ENCODE data around the gene MRPL58. TPM values are rescaled to one million over a fixed set of nuclear protein-coding genes. Genes with fewer than 3 reads are reported as not detected.

Gene MRPL58
- total RNA-seq, 1 experiment from 2014 or later: 55.2 TPM

DNA sequence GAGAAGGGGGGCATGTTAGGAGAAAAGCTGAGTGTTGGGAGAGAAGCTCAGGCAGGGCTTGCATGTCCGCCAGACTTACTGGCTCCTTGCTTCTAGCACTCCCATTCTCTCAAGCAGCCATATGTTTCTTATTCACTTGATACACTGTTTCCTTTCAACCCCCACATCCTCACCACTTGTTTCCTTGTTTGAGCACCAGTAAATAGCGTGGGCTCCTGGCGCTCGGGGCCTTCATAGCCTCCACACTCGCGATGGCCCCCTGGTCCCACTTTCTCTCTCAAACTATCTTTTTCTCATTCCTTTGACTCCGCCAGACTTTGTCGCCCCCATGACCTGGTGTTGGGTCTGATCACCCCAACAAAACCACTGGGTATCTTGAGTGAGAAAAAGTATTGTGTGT is 17.7 kb downstream of the MRPL58 start:
- ChIA-PET POLR2A (no interaction called here), CTCF (interaction anchor here (0.6 to 1.2 kb wide), 2 partner anchors 68 to 75 kb away, joined by 4 read pairs; no protein-coding TSS in a partner anchor)
- in situ Hi-C loops (cut with HindIII; ENCODE audit: low pct_unique_long_range_greater_than_20kb, low sequenced_read_pairs): no loop called here

DNA sequence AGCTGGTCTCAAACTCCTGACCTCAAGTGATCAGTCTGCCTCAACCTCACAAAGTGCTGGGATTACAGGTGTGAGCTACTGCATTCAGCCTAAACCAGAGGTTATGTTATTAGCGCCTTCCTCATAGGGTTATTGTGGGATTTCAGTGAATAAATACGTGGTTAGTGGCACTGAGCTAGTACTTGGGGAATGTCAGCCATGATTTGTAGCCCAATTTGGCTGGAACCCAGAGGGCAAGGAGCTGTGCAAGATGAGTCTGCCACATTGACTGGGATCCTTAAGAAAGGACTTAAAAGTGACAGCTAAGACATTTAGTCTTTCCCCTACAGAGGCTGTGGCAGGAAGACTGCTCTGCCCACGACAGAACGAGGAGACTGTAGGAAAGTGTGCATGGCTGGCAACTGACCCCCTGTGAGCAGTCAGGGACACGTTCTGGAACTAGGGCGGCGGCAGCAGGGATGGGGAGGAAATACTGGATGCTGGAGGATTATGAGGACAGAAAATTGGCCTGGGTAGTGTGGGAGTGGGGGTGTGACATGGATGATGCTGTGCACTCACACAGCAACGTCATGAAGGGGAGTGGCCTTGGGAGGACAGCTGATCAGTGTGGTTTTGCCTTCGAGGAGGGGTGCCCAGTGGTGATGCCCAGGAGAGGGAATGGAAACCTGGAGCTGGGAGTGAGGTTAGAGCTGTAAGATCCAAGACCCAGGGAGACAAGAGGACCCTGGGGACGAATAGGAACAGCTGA is 19.7 kb downstream of the MRPL58 start:
- 0 out of 2 replicates have a peak, but pooled peaks have one; percentile 18 for ATAC-seq
- peak; percentile 50 for DNase-seq (ENCODE audit: low read depth, low spot score)
- intact Hi-C loops (cut with micrococcal nuclease; ENCODE audit: unreplicated experiment) (loop anchor here (2.0 kb wide), 1 partner anchor 71 kb away; no protein-coding TSS in a partner anchor), in situ Hi-C loops (cut with HindIII; ENCODE audit: low pct_unique_long_range_greater_than_20kb, low sequenced_read_pairs) (no loop called here)
- BruUV-seq (replicated peaks): no TSS peak
- Histone ChIP-seq H3K27me3 (ENCODE audit: control insufficient read depth, insufficient read depth, low read length) (no peaks in the 10 kb centered on the region), H3K9me3 (ENCODE audit: control insufficient read depth, insufficient read depth, low read depth, low read length) (no peaks in the 10 kb centered on the region), H3K4me1 (ENCODE audit: control insufficient read depth, insufficient read depth, low read length) (peaks cover 8% of the 10 kb centered on the region; the same call in 1 of the 2 replicates), H3K27ac (ENCODE audit: low read length) (peak overlapping the region; percentile 24), H3K4me3 (ENCODE audit: low read depth in 2 of 2, low read length in 2 of 2) (peak overlapping the region; percentile 66 to 88), H3K36me3 (ENCODE audit: control insufficient read depth, insufficient read depth, low read length) (no peaks in the 10 kb centered on the region)
- TF ChIP-seq, protein P1, sequence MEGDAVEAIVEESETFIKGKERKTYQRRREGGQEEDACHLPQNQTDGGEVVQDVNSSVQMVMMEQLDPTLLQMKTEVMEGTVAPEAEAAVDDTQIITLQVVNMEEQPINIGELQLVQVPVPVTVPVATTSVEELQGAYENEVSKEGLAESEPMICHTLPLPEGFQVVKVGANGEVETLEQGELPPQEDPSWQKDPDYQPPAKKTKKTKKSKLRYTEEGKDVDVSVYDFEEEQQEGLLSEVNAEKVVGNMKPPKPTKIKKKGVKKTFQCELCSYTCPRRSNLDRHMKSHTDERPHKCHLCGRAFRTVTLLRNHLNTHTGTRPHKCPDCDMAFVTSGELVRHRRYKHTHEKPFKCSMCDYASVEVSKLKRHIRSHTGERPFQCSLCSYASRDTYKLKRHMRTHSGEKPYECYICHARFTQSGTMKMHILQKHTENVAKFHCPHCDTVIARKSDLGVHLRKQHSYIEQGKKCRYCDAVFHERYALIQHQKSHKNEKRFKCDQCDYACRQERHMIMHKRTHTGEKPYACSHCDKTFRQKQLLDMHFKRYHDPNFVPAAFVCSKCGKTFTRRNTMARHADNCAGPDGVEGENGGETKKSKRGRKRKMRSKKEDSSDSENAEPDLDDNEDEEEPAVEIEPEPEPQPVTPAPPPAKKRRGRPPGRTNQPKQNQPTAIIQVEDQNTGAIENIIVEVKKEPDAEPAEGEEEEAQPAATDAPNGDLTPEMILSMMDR (IDR thresholded peaks at IDR 0.05): no peak
- no peak for TF ChIP-seq POLR2AphosphoS5 (IDR thresholded peaks at IDR 0.05; ENCODE audit: low read depth, low read length)
- no peak for TF ChIP-seq TCF7L2 (IDR thresholded peaks at IDR 0.05; ENCODE audit: low read depth, low read length)
- TF ChIP-seq, protein P2, sequence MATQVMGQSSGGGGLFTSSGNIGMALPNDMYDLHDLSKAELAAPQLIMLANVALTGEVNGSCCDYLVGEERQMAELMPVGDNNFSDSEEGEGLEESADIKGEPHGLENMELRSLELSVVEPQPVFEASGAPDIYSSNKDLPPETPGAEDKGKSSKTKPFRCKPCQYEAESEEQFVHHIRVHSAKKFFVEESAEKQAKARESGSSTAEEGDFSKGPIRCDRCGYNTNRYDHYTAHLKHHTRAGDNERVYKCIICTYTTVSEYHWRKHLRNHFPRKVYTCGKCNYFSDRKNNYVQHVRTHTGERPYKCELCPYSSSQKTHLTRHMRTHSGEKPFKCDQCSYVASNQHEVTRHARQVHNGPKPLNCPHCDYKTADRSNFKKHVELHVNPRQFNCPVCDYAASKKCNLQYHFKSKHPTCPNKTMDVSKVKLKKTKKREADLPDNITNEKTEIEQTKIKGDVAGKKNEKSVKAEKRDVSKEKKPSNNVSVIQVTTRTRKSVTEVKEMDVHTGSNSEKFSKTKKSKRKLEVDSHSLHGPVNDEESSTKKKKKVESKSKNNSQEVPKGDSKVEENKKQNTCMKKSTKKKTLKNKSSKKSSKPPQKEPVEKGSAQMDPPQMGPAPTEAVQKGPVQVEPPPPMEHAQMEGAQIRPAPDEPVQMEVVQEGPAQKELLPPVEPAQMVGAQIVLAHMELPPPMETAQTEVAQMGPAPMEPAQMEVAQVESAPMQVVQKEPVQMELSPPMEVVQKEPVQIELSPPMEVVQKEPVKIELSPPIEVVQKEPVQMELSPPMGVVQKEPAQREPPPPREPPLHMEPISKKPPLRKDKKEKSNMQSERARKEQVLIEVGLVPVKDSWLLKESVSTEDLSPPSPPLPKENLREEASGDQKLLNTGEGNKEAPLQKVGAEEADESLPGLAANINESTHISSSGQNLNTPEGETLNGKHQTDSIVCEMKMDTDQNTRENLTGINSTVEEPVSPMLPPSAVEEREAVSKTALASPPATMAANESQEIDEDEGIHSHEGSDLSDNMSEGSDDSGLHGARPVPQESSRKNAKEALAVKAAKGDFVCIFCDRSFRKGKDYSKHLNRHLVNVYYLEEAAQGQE (IDR thresholded peaks at IDR 0.05; ENCODE audit: insufficient read depth in 1 of 2, low read depth in 2 of 2, low read length in 1 of 2): no peak
- no peak for TF ChIP-seq SIN3A (IDR thresholded peaks at IDR 0.05; ENCODE audit: borderline replicate concordance, insufficient read depth, low read depth, low read length)
- ChIA-PET POLR2A (interaction anchor here (0.9 to 1.5 kb wide), 2 partner anchors 19 to 20 kb away, joined by 3 read pairs; no protein-coding TSS in a partner anchor), CTCF (interaction anchor here (0.6 to 1.6 kb wide), 4 partner anchors 41 to 73 kb away, joined by 3 to 12 read pairs (median 5); no protein-coding TSS in a partner anchor)

More for the DNA sequence above, 17.7 kb downstream of the MRPL58 start:
- Histone ChIP-seq H3K36me3 (ENCODE audit: control insufficient read depth, insufficient read depth, low read length) (no peaks in the 10 kb centered on the region), H3K4me1 (ENCODE audit: control insufficient read depth, insufficient read depth, low read length) (0 out of 2 replicates have a peak, but pooled peaks cover 3% of the 10 kb centered on the region), H3K27me3 (ENCODE audit: control insufficient read depth, insufficient read depth, low read length) (no peaks in the 10 kb centered on the region), H3K9me3 (ENCODE audit: control insufficient read depth, insufficient read depth, low read depth, low read length) (no peaks in the 10 kb centered on the region), H3K4me3 (ENCODE audit: low read depth in 2 of 2, low read length in 2 of 2) (no peak overlapping the region), H3K27ac (ENCODE audit: low read length) (no peak overlapping the region)
- DNase-seq (ENCODE audit: low read depth, low spot score) (no peak), ATAC-seq (no peak)
- no TSS peak for BruUV-seq (replicated peaks)
- intact Hi-C loops (cut with micrococcal nuclease; ENCODE audit: unreplicated experiment): no loop called here
- no peak for TF ChIP-seq SIN3A (IDR thresholded peaks at IDR 0.05; ENCODE audit: borderline replicate concordance, insufficient read depth, low read depth, low read length)
- TF ChIP-seq POLR2AphosphoS5 (IDR thresholded peaks at IDR 0.05; ENCODE audit: low read depth, low read length): no peak
- TF ChIP-seq, protein P2 (IDR thresholded peaks at IDR 0.05; ENCODE audit: insufficient read depth in 1 of 2, low read depth in 2 of 2, low read length in 1 of 2): no peak
- TF ChIP-seq, protein P1 (IDR thresholded peaks at IDR 0.05): no peak
- TF ChIP-seq TCF7L2 (IDR thresholded peaks at IDR 0.05; ENCODE audit: low read depth, low read length): no peak
